ENCODE results near the gene RNF225. TPM values are rescaled to one million over a fixed set of nuclear protein-coding genes. Genes with fewer than 3 reads are reported as not detected.

Gene RNF225
- total RNA-seq, 2 donors from 2014 or later: not detected

- H3K4me1 ChIP-seq (ENCODE audit: control insufficient read depth in 1 of 2, low read depth in 2 of 2): no peaks in the 10 kb centered on the region
- TF ChIP-seq CTCF (IDR thresholded peaks at IDR 0.05): no peak
- H3K27ac ChIP-seq: no peak overlapping the region
- no peak for ATAC-seq (ENCODE audit: insufficient number of reproducible peaks, low FRiP score, low read depth)
- DNase-seq (ENCODE audit: low spot score): no peak
- no peaks in the 10 kb centered on the region for H3K9me3 ChIP-seq
- H3K36me3 ChIP-seq: peaks cover 42% of the 10 kb centered on the region
- no peak overlapping the region for H3K4me3 ChIP-seq
- no peaks in the 10 kb centered on the region for H3K27me3 ChIP-seq (replicated peaks; ENCODE audit: insufficient read depth)
Observed at GRCh38 chr19:58416604-58417003, 21.1 kb downstream of the RNF225 start.

GRCh38 chr19:58417071-58417470 lies 21.6 kb downstream of the RNF225 start:
- Histone ChIP-seq H3K9me3 (no peaks in the 10 kb centered on the region), H3K4me1 (ENCODE audit: control insufficient read depth in 1 of 2, low read depth in 2 of 2) (no peaks in the 10 kb centered on the region), H3K27me3 (replicated peaks; ENCODE audit: insufficient read depth) (no peaks in the 10 kb centered on the region), H3K27ac (no peak overlapping the region), H3K36me3 (peaks cover 42% of the 10 kb centered on the region), H3K4me3 (no peak overlapping the region)
- no peak for TF ChIP-seq CTCF (IDR thresholded peaks at IDR 0.05)
- ATAC-seq (ENCODE audit: insufficient number of reproducible peaks, low FRiP score, low read depth) (no peak), DNase-seq (ENCODE audit: low spot score) (no peak)

- no peaks in the 10 kb centered on the region for H3K4me1 ChIP-seq (ENCODE audit: control insufficient read depth in 1 of 2, low read depth in 2 of 2)
- DNase-seq (ENCODE audit: low spot score) (no peak), ATAC-seq (ENCODE audit: insufficient number of reproducible peaks, low FRiP score, low read depth) (no peak)
- no peaks in the 10 kb centered on the region for H3K27me3 ChIP-seq (replicated peaks; ENCODE audit: insufficient read depth)
- H3K9me3 ChIP-seq: peaks cover 73% of the 10 kb centered on the region
- H3K4me3 ChIP-seq: no peak overlapping the region
- no peak overlapping the region for H3K27ac ChIP-seq
- peaks cover 3% of the 10 kb centered on the region for H3K36me3 ChIP-seq
- no peak for TF ChIP-seq CTCF (IDR thresholded peaks at IDR 0.05)
Observed at GRCh38 chr19:58428617-58429016, 33.2 kb downstream of the RNF225 start.

- H3K36me3 ChIP-seq: peaks cover 14% of the 10 kb centered on the region
- no peak for ATAC-seq (ENCODE audit: insufficient number of reproducible peaks, low FRiP score, low read depth)
- peaks cover 84% of the 10 kb centered on the region for H3K9me3 ChIP-seq
Observed at GRCh38 chr19:58429745-58430144, 34.3 kb downstream of the RNF225 start.

GRCh38 chr19:58434217-58434616 lies 38.8 kb downstream of the RNF225 start:
- Histone ChIP-seq H3K9me3 (peaks cover 86% of the 10 kb centered on the region), H3K4me3 (no peak overlapping the region), H3K36me3 (peaks cover 38% of the 10 kb centered on the region), H3K4me1 (ENCODE audit: control insufficient read depth in 1 of 2, low read depth in 2 of 2) (peaks cover 0 to 3% of the 10 kb centered on the region in 2 donors), H3K27ac (no peak overlapping the region), H3K27me3 (replicated peaks; ENCODE audit: insufficient read depth) (no peaks in the 10 kb centered on the region)
- ATAC-seq (ENCODE audit: insufficient number of reproducible peaks, low FRiP score, low read depth) (no peak), DNase-seq (ENCODE audit: low spot score) (no peak)
- TF ChIP-seq CTCF (IDR thresholded peaks at IDR 0.05): no peak

More at GRCh38 chr19:58429745-58430144, 34.3 kb downstream of the RNF225 start:
- DNase-seq (ENCODE audit: low spot score): no peak
- Histone ChIP-seq H3K27me3 (replicated peaks; ENCODE audit: insufficient read depth) (no peaks in the 10 kb centered on the region), H3K4me3 (no peak overlapping the region), H3K27ac (no peak overlapping the region), H3K4me1 (ENCODE audit: control insufficient read depth in 1 of 2, low read depth in 2 of 2) (no peaks in the 10 kb centered on the region)
- no peak for TF ChIP-seq CTCF (IDR thresholded peaks at IDR 0.05)

Measured in thoracic aorta (tissue), 2 donors.